H9 (cell line): ENCODE results near the gene SLC14A1. TPM values are rescaled to one million over a fixed set of nuclear protein-coding genes. Genes with fewer than 3 reads are reported as not detected.

Source experiments
- DNase-seq: peaks from one replicate; pipeline ENCODE4 v3.0.0-alpha.2; 2017
- H2AFZ ChIP-seq: one replicate; pipeline ENCODE4 v1.6.1; 2013; ENCODE audit warnings: mild to moderate bottlenecking, low read length, control low read depth, moderate library complexity
- H2AK5ac ChIP-seq: 2 replicates; pipeline ENCODE4 v1.6.1; 2013; ENCODE audit warnings: low read length, control low read depth, mixed read lengths; ENCODE audit not compliant: insufficient read length
- H2BK120ac ChIP-seq: one replicate; pipeline ENCODE4 v1.6.1; 2013; ENCODE audit warnings: low read depth, mild to moderate bottlenecking, low read length, control low read depth, inconsistent platforms; ENCODE audit not compliant: poor library complexity, severe bottlenecking
- H2BK12ac ChIP-seq: 2 replicates; pipeline ENCODE4 v1.6.1; 2013; ENCODE audit warnings: low read length, control low read depth, mixed read lengths, low read depth; ENCODE audit not compliant: insufficient read length
- H2BK15ac ChIP-seq: 2 replicates; pipeline ENCODE4 v1.6.1; 2013; ENCODE audit warnings: low read depth, low read length, control low read depth
- H2BK20ac ChIP-seq: one replicate; pipeline ENCODE4 v1.6.1; 2013; ENCODE audit warnings: low read depth, mild to moderate bottlenecking, low read length, control low read depth, inconsistent platforms; ENCODE audit not compliant: poor library complexity, severe bottlenecking
- H2BK5ac ChIP-seq: 2 replicates; pipeline ENCODE4 v1.6.1; 2013; ENCODE audit warnings: low read length, control low read depth, mixed read lengths; ENCODE audit not compliant: insufficient read length
- H3K14ac ChIP-seq: 2 replicates; pipeline ENCODE4 v1.6.1; 2013; ENCODE audit warnings: low read length, control low read depth; ENCODE audit not compliant: insufficient read depth
- H3K18ac ChIP-seq: 2 replicates; pipeline ENCODE4 v1.6.1; 2013; ENCODE audit warnings: low read depth, mild to moderate bottlenecking, mixed read lengths, low read length, control low read depth; ENCODE audit not compliant: insufficient read length
- H3K23ac ChIP-seq: 2 replicates; pipeline ENCODE4 v1.6.1; 2013; ENCODE audit warnings: low read length, control low read depth, mixed read lengths, low read depth; ENCODE audit not compliant: insufficient read length
- H3K23me2 ChIP-seq: 2 replicates; pipeline ENCODE4 v1.6.1; 2013; ENCODE audit warnings: low read depth, mild to moderate bottlenecking, mixed read lengths, low read length, control low read depth; ENCODE audit not compliant: insufficient read length, poor library complexity, severe bottlenecking
- H3K27ac ChIP-seq: 2 replicates; pipeline ENCODE4 v1.5.1; 2013; ENCODE audit warnings: low read length, control low read depth, mixed read lengths, low read depth; ENCODE audit not compliant: insufficient read length
- H3K27me3 ChIP-seq: 2 replicates; pipeline ENCODE4 v1.6.1; 2013; ENCODE audit warnings: low read length, control low read depth, inconsistent platforms; ENCODE audit not compliant: insufficient read depth
- H3K4ac ChIP-seq: 2 replicates; pipeline ENCODE4 v1.6.1; 2013; ENCODE audit warnings: low read depth, mild to moderate bottlenecking, control low read depth, inconsistent platforms, low read length, moderate library complexity
- H3K4me1 ChIP-seq: 2 replicates; pipeline ENCODE4 v1.6.1; 2013; ENCODE audit warnings: low read length, control low read depth, inconsistent platforms; ENCODE audit not compliant: insufficient read depth
- H3K4me2 ChIP-seq: 2 replicates; pipeline ENCODE4 v1.6.1; 2013; ENCODE audit warnings: low read length, control low read depth, mixed read lengths; ENCODE audit not compliant: insufficient read length, insufficient read depth
- H3K56ac ChIP-seq: 2 replicates; pipeline ENCODE4 v1.6.1; 2013; ENCODE audit warnings: low read depth, mild to moderate bottlenecking, mixed read lengths, low read length, control low read depth; ENCODE audit not compliant: insufficient read length
- H3K79me1 ChIP-seq: 2 replicates; pipeline ENCODE4 v1.6.1; 2013; ENCODE audit warnings: low read depth, mild to moderate bottlenecking, moderate library complexity, low read length, control low read depth, inconsistent platforms; ENCODE audit not compliant: insufficient read depth, poor library complexity, severe bottlenecking
- H3K79me2 ChIP-seq: 2 replicates; pipeline ENCODE4 v1.6.1; 2013; ENCODE audit warnings: low read length, control low read depth, inconsistent platforms; ENCODE audit not compliant: insufficient read depth
- H3K9ac ChIP-seq: 2 replicates; pipeline ENCODE4 v1.6.1; 2013; ENCODE audit warnings: low read length, control low read depth, mixed read lengths; ENCODE audit not compliant: insufficient read length; ENCODE audit errors: extremely low read depth
- H3K9me3 ChIP-seq: one replicate; pipeline ENCODE4 v1.6.1; 2013; ENCODE audit warnings: low read depth, low read length, inconsistent platforms; ENCODE audit not compliant: control insufficient read depth
- H3T11ph ChIP-seq: one replicate; pipeline ENCODE4 v1.6.1; 2013; ENCODE audit warnings: mild to moderate bottlenecking, low read length, control low read depth, inconsistent platforms
- H4K20me1 ChIP-seq: one replicate; pipeline ENCODE4 v1.6.1; 2013; ENCODE audit not compliant: control insufficient read depth, insufficient read length, insufficient read depth
- H4K5ac ChIP-seq: 2 replicates; pipeline ENCODE4 v1.6.1; 2013; ENCODE audit warnings: low read depth, mild to moderate bottlenecking, mixed read lengths, low read length, control low read depth; ENCODE audit not compliant: insufficient read length
- H4K8ac ChIP-seq: replicated peaks from 2 replicates; pipeline ENCODE4 v1.6.1; 2013; ENCODE audit warnings: low read length, control low read depth, mixed read lengths, low read depth; ENCODE audit not compliant: insufficient read length
- H4K91ac ChIP-seq: 2 replicates; pipeline ENCODE4 v1.6.1; 2013; ENCODE audit warnings: low read depth, mild to moderate bottlenecking, moderate library complexity, mixed read lengths, low read length, control low read depth; ENCODE audit not compliant: insufficient read length
- H3K27ac Mint-ChIP-seq, 3 experiments: 2 replicates in 2 of 3; 3 replicates in 1 of 3; pipeline ENCODE4 v1.8.0; 2020 to 2021; ENCODE audit warnings: mixed read lengths in 3 of 3, mild to moderate bottlenecking in 1 of 3, moderate library complexity in 1 of 3
- H3K27me3 Mint-ChIP-seq: 2 replicates; pipeline ENCODE4 v1.8.0; 2021; ENCODE audit warnings: low read depth, mild to moderate bottlenecking, moderate library complexity, mixed read lengths
- H3K36me3 Mint-ChIP-seq, 3 experiments: 2 replicates in 2 of 3; 3 replicates in 1 of 3; pipeline ENCODE4 v1.8.0; 2020 to 2021; ENCODE audit warnings: low read depth in 3 of 3, mixed read lengths in 3 of 3; ENCODE audit not compliant: insufficient read depth in 1 of 3
- H3K4me1 Mint-ChIP-seq, 2 experiments: 2 replicates each; pipeline ENCODE4 v1.8.0; 2020; ENCODE audit warnings: mixed read lengths in 2 of 2
- H3K4me3 Mint-ChIP-seq, 2 experiments: 2 replicates in 1 of 2; 3 replicates in 1 of 2; pipeline ENCODE4 v1.8.0; 2020 to 2021; ENCODE audit warnings: mild to moderate bottlenecking in 2 of 2, mixed read lengths in 2 of 2, moderate library complexity in 1 of 2
- H3K9me3 Mint-ChIP-seq, 2 experiments: 2 replicates in 1 of 2; 3 replicates in 1 of 2; pipeline ENCODE4 v1.8.0; 2020; ENCODE audit warnings: mild to moderate bottlenecking in 2 of 2, mixed read lengths in 2 of 2, moderate library complexity in 1 of 2
- CTCF ChIP-seq: fragments of 200-600 bp; sonication (generic); conservative IDR thresholded peaks from 3 replicates; pipeline ENCODE4 v1.8.0; 2021; ENCODE audit warnings: antibody characterized with exemption, mild to moderate bottlenecking
- WGBS: extraction: QIAGEN DNeasy Blood & Tissue Kit; methylation state at CpG from one replicate; pipeline ENCODE4 v1.1.7; 2013; ENCODE audit warnings: missing lambda C conversion rate, low lambda C conversion rate, mixed read lengths; ENCODE audit not compliant: insufficient read length; ENCODE audit errors: extremely low coverage; 5-methylcytosine and 5-hydroxymethylcytosine counted together
- total RNA-seq: library from RNA; stranded (reverse); gene quantifications from 2 replicates; pipeline ENCODE4 v1.2.1, GENCODE V29; 2021

The SLC14A1 gene
- total RNA-seq, 1 experiment from 2014 or later = not detected

- Mint-ChIP-seq H3K9me3 (peaks cover 0 to 2% of the 10 kb centered on the region in 2 experiments; a peak in 1 of 5 replicates), H3K4me1 (peaks cover 5 to 10% of the 10 kb centered on the region in 2 experiments; a peak in 3 of 4 replicates), H3K36me3 (peaks cover 0 to 2% (median 0%) of the 10 kb centered on the region in 3 experiments; a peak in 3 of 7 replicates), H3K27me3 (no peaks in the 10 kb centered on the region; the same call in 1 of the 2 replicates), H3K27ac (no peak overlapping the region; a peak in 1 of 7 replicates), H3K4me3 (no peak overlapping the region)
- no peak overlapping the region for H4K8ac ChIP-seq
- no peak overlapping the region for H3K18ac ChIP-seq
- no peaks in the 10 kb centered on the region for H3K27me3 ChIP-seq
- no peak overlapping the region for H2BK15ac ChIP-seq
- H3K4me2 ChIP-seq = no peak overlapping the region
- no peaks in the 10 kb centered on the region for H3K79me2 ChIP-seq
- no peak overlapping the region for H4K5ac ChIP-seq
- DNase-seq = no peak
- H2BK20ac ChIP-seq = no peak overlapping the region
- H3K23me2 ChIP-seq = no peaks in the 10 kb centered on the region
- H3T11ph ChIP-seq = no peak overlapping the region
- no peak overlapping the region for H2AK5ac ChIP-seq
- no peak overlapping the region for H3K9ac ChIP-seq
- H3K79me1 ChIP-seq = no peaks in the 10 kb centered on the region
- H3K14ac ChIP-seq = no peak overlapping the region
- H3K9me3 ChIP-seq = no peaks in the 10 kb centered on the region
- H3K27ac ChIP-seq = no peak overlapping the region
- H4K91ac ChIP-seq = no peak overlapping the region
- H3K56ac ChIP-seq = no peak overlapping the region
- TF ChIP-seq CTCF = no peak
- no peak overlapping the region for H2AFZ ChIP-seq
- no peaks in the 10 kb centered on the region for H4K20me1 ChIP-seq
- WGBS = 100% methylated on average over 1 of the region's 8 CpGs
- no peak overlapping the region for H2BK5ac ChIP-seq
- H2BK120ac ChIP-seq = no peak overlapping the region
- H2BK12ac ChIP-seq = no peak overlapping the region
- H3K4ac ChIP-seq = no peak overlapping the region
- H3K23ac ChIP-seq = no peak overlapping the region
- no peaks in the 10 kb centered on the region for H3K4me1 ChIP-seq
These were observed 47.9 kb downstream of the SLC14A1 start for GRCh38 chr18:45771587-45772480.
